H7 (cell line): ENCODE results near the gene ANKRD13D. TPM values are rescaled to one million over a fixed set of nuclear protein-coding genes. Genes with fewer than 3 reads are reported as not detected.

ENCODE experiments used
- DNase-seq: peaks from one replicate; pipeline ENCODE4 v3.0.0; 2012
- H3K27me3 ChIP-seq: 2 replicates; pipeline ENCODE4 v1.6.0; 2011; ENCODE audit warnings: mild to moderate bottlenecking, low read length; ENCODE audit not compliant: control insufficient read depth, insufficient read depth
- H3K36me3 ChIP-seq: replicated peaks from 2 replicates; pipeline ENCODE4 v1.5.1; 2011; ENCODE audit warnings: low read length; ENCODE audit not compliant: control insufficient read depth, insufficient read depth
- H3K4me3 ChIP-seq: 2 replicates; pipeline ENCODE4 v1.5.1; 2011; ENCODE audit warnings: low read depth, mild to moderate bottlenecking, control low read depth, low read length, moderate library complexity; ENCODE audit not compliant: insufficient read depth
- total RNA-seq: library from RNA; depleted of rRNA; stranded (reverse); fragments of >200 nt; shearing (Covaris generic); gene quantifications from 2 replicates; pipeline ENCODE4 v1.2.3, GENCODE V29; 2014

ANKRD13D gene
- total RNA-seq, 1 experiment from 2014 or later, result 32.2 TPM

DNA sequence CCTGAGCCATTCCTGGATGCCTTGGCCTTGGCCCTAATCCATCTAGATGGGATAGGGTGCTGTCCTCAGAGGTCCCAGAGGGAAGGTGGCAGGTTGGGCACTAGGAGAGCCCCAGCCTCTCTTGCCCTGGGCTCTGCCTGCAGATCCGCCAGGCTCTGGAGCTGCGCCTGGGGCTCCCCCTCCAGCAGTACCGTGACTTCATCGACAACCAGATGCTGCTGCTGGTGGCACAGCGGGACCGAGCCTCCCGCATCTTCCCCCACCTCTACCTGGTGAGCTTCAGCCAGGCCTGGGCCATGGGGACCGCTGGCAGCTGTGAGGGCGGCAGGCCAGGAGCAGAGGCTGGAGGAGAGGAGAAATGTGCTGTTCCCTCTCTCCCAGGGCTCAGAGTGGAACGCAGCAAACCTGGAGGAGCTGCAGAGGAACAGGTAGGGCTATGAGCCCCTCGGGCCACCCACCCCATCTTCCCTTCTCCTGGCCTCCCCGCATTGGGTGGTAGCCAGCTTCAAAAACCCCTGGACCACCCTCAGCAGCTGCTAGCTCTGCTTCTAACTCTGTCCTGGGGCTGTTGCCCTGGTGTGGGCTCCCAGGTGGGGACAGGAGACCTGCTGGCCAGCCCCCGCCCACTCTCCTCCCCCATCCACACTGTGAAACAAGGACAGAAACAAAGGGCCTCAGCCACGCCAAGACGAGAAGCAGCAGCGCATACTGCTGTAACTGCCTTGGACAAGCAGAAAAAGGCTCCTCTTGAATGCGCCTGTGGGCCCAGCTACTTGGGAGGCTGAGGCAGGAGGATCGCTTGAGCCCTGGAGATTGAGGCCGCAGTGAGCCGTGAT is 19.1 kb downstream of the ANKRD13D start:
- peaks cover 1% of the 10 kb centered on the region for H3K36me3 ChIP-seq
- no peak overlapping the region for H3K4me3 ChIP-seq
- no peak for DNase-seq
- peaks cover 3% of the 10 kb centered on the region; the same call in 1 of the 2 replicates for H3K27me3 ChIP-seq

GRCh38 chr11:67309166-67309565 is 20.1 kb downstream of the ANKRD13D start:
- Histone ChIP-seq H3K27me3 (peaks cover 1% of the 10 kb centered on the region; the same call in 1 of the 2 replicates), H3K4me3 (no peak overlapping the region), H3K36me3 (peaks cover 1% of the 10 kb centered on the region)
- no peak for DNase-seq

DNA sequence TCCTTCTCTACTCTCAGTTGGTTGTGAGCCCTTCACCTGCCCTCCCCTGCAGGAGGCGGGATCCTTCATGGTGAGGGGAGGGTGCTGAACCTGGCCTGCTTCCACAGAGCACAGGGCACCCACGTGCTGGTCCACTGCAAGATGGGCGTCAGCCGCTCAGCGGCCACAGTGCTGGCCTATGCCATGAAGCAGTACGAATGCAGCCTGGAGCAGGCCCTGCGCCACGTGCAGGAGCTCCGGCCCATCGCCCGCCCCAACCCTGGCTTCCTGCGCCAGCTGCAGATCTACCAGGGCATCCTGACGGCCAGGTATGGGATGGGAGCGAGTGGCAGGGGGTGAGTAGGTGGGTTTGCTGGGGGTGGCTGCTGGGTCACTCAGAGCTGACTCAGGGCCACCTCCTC is 20.6 kb downstream of the ANKRD13D start:
- DNase-seq, result no peak
- peaks cover 1% of the 10 kb centered on the region for H3K36me3 ChIP-seq
- H3K27me3 ChIP-seq, result no peaks in the 10 kb centered on the region
- no peak overlapping the region for H3K4me3 ChIP-seq

DNA sequence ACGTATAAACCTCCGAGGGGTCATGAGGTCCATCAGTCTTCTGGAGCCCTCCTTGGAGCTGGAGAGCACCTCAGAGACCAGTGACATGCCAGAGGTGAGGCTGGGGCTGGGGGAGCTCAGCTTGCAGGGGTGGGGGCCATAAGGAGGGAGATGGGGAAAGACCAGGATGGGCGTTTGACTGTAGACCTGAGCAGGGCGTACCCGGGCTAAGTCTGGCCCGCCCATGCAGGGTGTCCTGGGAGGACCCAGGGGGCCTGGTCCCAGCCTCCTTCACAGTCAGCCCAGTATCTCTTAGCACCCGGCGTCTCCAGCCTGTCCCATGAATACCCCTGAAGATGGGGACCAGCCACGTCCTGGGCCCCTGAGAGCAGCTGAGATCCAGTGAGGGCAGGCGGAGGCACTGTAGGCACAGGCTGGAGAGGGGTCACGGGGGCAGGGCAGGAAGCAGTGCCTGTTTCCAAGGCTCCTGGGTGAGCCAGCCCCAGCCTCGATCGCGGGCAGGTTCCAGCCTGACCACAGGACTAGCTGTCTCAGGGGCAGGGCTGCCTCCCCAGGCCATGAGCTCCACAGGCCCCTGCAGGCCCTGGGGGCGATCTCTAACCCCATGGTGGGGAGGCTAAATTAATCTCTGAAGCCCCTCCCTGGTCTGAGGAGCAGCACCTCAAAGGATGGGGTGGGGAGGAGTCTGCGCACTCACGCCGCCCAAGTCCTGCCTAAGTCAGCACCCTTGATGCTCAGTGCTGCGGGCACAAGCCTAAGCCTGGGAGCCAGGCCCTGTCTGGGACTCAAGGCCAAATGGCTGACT is 21.3 kb downstream of the ANKRD13D start:
- no peak overlapping the region for H3K4me3 ChIP-seq
- DNase-seq, result peak; percentile 50
- peaks cover 1% of the 10 kb centered on the region for H3K36me3 ChIP-seq
- H3K27me3 ChIP-seq, result no peaks in the 10 kb centered on the region

DNA sequence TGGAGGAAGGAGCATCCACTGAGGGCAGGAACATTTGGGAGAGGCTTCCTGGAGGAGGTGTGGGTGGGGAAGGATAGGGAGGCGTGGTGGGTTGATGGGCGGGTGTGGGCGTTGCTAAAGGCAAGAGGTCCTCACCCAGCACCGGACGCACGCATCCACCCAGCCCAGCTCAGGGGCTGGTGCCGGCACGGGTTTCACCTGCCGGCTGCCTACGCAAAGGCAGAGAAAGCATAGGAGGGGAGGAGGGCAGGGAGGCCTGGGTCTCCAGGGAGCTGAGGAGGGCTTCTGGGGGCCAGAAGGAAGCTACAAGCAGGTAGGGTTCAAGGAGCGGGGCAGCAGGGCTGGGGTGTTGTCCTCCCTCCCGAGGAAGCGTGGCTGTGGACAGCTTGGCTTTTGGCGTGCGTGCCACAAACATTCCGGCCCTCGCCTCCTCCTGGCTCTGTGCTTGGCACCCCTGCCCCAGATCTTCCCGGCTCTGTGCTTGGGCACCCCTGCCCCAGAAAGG is 22.0 kb downstream of the ANKRD13D start:
- Histone ChIP-seq H3K4me3 (no peak overlapping the region), H3K27me3 (no peaks in the 10 kb centered on the region), H3K36me3 (peaks cover 1% of the 10 kb centered on the region)
- DNase-seq, result no peak

DNA sequence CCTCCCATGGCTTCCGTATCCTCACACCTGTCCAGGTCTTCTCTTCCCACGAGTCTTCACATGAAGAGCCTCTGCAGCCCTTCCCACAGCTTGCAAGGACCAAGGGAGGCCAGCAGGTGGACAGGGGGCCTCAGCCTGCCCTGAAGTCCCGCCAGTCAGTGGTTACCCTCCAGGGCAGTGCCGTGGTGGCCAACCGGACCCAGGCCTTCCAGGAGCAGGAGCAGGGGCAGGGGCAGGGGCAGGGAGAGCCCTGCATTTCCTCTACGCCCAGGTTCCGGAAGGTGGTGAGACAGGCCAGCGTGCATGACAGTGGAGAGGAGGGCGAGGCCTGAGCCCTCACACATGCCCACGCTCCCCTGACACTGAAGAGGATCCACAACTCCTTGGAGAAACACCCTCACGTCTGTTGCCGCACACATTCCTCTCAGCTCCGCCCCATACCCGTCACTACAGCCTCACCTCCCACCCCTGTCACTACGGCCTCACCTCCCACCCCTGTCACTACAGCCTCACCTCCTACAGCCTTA is 22.5 kb downstream of the ANKRD13D start:
- peak; percentile 56 for DNase-seq
- Histone ChIP-seq H3K36me3 (peaks cover 1% of the 10 kb centered on the region), H3K27me3 (no peaks in the 10 kb centered on the region), H3K4me3 (no peak overlapping the region)

- no peak for DNase-seq
- H3K36me3 ChIP-seq, result peaks cover 1% of the 10 kb centered on the region
- no peaks in the 10 kb centered on the region for H3K27me3 ChIP-seq
- no peak overlapping the region for H3K4me3 ChIP-seq
These were observed 23.3 kb downstream of the ANKRD13D start for GRCh38 chr11:67312187-67313021.

DNA sequence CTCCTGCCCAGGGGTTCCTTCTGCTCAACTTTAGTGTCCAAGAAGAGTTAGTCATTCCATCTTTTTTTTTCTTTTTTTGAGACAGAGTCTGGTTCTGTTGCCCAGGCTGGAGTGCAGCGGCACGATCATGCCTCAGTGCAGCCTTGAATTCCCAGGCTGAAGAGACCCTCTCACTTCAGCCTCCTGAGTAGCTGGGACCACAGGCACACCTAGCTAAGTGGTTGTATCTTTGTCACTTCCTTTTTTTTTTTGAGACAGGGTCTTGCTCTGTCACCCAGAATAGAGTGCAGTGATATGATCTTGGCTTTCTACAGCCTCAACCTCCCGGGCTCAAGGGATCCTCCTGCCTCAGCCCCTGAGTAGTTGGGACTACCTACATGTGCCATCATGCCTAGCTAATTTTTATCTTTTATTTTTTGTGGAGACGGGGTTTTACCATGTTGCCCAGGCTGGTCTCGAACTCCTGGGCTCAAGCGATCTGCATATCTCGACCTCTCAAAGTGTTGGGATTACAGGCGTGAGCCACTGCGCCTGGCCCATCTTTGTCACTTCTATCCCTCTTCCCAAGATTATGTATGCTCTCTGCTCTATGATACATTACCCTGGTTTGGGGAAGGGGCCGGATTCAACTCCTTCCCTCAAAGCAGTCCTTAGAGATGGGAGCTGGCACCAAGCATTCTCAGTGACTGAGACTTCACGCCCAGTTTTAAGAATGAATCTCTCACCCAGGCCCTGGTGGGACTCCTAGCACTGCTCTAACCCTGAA is 24.2 kb downstream of the ANKRD13D start:
- DNase-seq, result no peak
- no peak overlapping the region for H3K4me3 ChIP-seq
- peaks cover 6% of the 10 kb centered on the region for H3K27me3 ChIP-seq
- peaks cover 1% of the 10 kb centered on the region for H3K36me3 ChIP-seq

GRCh38 chr11:67314218-67314617 is 25.1 kb downstream of the ANKRD13D start:
- DNase-seq, result no peak
- Histone ChIP-seq H3K27me3 (peaks cover 14% of the 10 kb centered on the region), H3K4me3 (no peak overlapping the region), H3K36me3 (no peaks in the 10 kb centered on the region; the same call in none of the 2 replicates)

DNA sequence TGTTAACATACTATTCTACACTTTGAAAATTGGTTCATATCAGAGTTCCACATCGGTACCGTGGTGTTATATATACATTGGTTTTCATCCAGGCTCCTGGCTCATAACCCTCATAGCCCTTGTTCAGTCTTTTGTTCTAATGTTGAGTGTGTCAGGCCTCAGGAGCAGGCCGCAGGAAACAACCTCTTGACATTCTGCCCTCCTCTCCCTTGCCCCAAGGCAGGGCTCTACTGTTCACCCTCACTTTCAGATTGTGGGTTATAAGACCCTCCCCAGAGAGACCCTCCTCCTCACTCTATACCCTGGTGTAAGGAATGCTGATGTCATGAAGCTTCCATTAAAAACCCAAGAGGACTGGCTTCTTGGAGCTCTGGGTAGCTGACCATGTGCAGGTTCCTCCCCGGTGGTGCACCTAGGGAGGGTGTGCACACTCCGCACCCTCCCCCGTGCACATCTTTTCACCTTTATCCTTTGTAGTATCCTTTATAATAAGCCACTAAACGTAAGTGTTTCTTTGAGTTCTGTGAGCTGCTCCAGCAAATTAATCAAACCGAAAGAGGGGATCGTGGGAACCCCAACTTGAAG is 26.3 kb downstream of the ANKRD13D start:
- H3K36me3 ChIP-seq, result no peaks in the 10 kb centered on the region; the same call in 1 of the 2 replicates
- peaks cover 20% of the 10 kb centered on the region for H3K27me3 ChIP-seq
- no peak overlapping the region for H3K4me3 ChIP-seq
- DNase-seq, result no peak

DNA sequence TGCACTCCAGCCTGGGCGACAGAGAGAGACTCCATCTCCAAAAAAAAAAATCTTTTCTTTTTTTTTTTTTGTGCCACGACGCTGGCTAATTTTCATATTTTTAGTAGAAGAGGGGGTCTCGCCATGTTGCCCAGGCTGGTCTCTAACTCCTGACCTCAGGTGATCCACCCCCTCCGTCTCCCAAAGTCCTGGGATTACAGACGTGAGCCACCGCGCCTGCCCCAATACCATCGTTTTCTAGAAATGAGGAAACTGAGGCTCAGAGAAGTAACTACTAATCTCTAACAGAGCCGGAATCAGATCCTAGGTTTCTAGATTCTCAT is 27.7 kb downstream of the ANKRD13D start:
- no peak for DNase-seq
- H3K36me3 ChIP-seq, result no peaks in the 10 kb centered on the region

GRCh38 chr11:67317205-67317887 is 28.2 kb downstream of the ANKRD13D start:
- peaks cover 22% of the 10 kb centered on the region for H3K27me3 ChIP-seq
- DNase-seq, result peak; percentile 99
- peak overlapping the region; percentile 79 for H3K4me3 ChIP-seq
- H3K36me3 ChIP-seq, result no peaks in the 10 kb centered on the region

More for the DNA sequence above, 27.7 kb downstream of the ANKRD13D start:
- peaks cover 22% of the 10 kb centered on the region for H3K27me3 ChIP-seq
- H3K4me3 ChIP-seq, result peak overlapping the region; percentile 79
